GM18907 (cell line): ENCODE measurements around the gene MXD4.
A peak's percentile ranks its signal among the peaks of the same experiment; 100 is the strongest.

Experiments
- ATAC-seq: cut with Tn5 transposase; IDR thresholded peaks from one replicate; pipeline ENCODE4 v1.9.1; 2021; ENCODE audit warnings: mild to moderate bottlenecking, moderate library complexity; ENCODE audit not compliant: unreplicated experiment

The MXD4 gene

DNA sequence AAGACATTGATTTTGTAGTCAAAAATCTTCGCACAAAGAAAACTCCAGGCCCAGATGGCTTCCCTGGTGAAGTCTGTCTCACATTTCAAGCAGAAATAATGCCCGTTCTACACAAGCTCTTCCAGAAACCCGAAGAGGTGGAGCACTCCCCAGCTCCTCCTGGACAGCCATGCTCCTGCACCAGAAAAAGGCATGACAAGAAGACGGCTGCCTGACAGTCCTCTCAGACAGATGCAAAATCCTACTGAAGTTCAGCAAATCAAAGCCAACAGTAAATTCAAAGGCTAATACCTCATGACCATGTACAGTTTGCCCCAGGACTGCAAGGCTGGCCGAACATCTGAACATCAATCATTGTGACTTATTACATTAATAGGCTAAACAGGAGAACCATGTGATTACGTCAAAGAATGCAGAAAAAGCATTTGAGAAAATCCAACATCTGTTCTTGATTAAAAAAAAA lies 30.8 kb upstream of the MXD4 start:
- ATAC-seq = no peak

DNA sequence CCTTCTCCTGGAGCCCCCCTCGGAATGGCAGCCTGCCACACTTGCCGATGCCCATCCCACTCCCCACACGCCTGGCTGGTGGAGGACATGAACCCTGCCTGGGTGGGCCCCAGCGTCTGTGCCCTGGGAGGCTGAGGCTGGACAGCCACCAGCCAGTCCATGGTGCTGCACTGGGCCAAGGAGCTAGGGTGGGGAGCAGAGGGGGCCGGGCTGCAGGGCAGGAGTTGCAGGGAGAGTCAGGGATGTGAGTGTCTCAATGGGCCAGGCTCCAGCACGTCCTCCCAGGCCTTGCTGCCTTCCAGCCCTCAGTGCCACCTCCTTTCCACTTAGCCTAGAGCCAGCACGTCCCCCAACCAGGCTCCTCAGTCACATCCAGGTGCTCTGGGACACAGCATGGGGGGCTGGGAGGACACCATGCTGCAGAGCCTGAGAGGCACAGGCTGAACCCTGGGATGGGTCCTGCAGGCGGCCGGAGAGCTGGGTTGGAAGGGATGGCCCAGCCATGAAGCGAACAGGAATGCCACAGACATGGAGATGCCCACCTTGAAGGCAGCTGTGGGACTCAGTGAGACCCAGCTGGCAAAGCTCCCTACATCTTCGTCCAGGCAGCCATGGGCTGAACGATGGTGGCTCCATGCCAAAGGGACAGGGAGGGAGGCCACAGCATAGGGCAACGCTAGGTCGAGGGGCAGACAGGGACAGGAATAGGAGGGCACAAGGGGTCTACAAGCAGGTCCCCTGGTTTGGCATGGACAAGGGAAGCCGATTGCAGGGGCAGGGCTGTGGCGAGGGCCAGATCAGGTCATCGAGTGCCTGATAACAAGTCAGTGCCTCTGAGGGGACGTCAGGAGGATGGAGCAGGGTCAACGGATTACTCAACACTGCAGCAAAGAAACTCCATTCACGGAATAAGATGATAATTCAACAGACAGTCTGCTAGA lies 30.1 kb upstream of the MXD4 start:
- ATAC-seq = no peak

DNA sequence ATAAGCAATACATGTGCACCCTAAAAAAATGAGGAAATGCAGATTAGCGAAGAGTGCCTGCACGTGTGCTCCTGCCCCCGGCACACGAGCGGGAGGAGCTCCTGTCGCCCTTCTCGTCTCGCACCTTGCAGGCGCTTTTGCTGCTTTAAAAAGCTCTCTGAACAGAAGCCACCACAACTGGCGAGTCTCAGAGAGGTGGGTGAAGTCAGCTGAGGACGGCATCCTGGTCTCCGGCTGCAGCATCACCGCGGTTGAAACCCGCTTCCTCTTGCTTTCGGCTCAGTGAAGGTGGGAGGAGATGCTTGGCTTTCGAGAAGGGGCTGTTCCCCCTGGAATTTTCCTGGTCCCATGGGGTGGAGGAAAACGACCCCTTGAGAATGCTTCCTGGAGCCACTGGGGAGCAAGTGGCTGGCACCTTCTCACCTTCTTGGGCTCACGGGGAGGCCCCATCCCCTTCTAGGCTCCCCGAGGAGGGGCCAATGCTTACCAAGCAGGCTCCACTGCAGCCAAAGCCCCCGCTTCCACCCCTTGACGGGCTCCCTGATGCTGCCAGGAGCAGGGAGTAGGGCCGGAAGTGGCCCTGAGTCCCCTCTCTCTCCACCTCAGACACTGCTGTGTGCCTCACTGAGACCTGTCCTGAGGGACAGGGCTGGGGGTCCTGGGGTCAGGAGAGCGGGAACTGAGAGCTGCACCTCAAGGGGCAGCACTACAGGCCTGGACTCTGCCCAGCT lies 29.2 kb upstream of the MXD4 start:
- ATAC-seq = no peak

DNA sequence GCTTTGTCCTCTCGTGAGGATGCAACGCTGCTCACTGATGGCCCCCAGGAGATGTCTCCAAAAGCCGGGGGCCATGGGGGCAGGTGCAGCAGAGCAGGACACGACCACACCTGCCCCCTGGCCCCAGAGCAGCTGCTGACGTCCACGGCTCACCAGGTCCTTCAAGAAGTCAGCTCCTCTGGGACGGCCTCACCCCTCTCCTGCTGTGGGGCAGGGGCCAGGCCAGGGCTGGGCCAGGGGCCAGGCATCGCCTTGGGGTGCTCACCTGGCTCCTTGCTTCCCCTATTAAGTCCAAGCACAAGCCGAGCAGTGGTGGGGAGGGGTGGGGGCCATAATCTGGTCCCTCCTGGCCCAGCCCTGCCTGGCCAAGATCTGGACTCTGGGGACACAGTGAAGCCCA lies 28.6 kb upstream of the MXD4 start:
- no peak for ATAC-seq

DNA sequence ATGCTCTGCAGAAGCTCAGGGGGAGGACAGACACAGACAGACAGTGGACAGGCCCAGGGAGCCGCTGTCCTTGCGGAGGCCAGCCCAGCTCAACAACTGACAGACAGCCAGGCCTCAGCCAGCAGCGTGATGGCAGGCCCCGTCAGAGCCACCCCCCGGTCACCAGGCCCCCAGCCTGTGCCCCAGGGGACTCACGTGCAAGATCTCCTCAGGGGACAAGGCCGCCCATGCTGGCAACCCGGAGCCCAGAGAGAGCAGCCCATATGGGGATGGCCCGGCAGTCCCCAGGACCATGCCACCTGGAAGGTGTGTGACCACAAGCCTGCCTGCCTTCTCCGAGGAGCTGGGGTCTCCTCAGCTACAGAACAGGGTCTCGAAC lies 28.0 kb upstream of the MXD4 start:
- no peak for ATAC-seq

DNA sequence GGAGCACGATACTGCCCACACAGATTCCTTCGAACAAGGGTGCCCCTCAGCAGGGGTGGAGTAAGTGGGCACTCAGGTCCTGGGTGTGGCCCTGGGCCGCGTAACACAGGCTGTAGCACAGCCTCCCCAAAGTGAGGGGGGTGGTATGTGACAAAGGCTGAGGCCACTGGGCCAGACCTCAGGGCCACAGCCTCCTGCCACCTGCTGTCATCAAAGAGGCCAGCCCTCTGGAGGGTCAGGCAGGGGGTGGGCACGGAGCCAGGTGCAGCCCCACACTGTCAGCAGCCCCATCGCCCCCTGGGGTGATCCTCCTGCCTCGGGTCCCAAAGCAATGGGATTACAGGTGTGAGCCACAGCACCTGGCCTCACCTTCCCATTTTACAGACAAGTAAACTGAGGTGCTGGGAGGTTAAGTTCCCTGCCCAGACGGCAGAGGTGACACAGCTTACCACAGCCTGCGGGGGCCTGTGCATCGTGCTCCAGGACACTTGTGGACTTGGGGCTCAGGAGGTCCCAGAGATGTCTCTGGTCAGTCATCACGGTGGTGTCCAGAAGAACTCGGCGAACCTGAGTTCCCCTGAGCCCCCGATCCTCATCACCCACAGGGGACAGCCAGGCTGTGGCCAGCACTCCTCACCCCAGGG lies 27.5 kb upstream of the MXD4 start:
- ATAC-seq = no peak

DNA sequence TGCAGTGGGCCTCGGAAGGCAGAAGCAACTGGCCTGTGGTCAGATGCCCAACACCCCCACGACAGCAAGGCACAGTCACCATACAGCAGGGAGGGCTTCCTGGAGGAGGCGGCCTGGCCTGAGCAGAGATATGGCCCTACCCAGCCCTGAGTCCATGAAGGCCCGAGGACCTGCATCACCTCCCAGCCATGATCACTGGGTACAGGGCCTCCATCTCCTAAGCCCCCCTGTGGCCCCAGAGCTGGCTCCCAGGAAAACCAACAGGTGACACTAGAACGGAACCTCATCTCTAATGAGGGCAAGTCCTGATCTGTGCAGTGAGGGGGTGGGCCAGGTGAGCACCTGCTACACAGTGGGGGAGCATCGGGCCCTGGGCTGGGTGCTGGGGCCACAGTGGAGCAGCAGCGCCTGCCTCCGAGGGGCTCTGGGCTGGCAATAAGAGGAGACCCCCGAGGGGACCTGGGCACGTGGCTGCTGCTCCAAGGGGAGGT lies 26.2 kb upstream of the MXD4 start:
- no peak for ATAC-seq

DNA sequence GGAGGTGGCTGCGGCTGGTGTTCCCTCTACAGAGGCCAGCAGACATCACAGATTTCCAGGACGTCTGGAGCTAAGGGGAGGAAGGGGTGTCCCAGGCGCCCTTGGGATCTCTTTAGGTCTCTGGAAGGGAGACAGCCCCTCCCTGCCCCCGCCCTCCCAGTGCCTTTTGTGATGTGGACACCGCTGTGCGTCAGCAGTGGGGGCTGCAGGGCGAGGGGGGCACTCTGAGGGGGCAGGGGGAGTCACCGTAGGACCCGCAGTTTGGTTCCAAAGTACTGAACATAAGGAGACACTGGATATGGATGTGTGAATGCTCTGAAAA lies 25.6 kb upstream of the MXD4 start:
- no peak for ATAC-seq

DNA sequence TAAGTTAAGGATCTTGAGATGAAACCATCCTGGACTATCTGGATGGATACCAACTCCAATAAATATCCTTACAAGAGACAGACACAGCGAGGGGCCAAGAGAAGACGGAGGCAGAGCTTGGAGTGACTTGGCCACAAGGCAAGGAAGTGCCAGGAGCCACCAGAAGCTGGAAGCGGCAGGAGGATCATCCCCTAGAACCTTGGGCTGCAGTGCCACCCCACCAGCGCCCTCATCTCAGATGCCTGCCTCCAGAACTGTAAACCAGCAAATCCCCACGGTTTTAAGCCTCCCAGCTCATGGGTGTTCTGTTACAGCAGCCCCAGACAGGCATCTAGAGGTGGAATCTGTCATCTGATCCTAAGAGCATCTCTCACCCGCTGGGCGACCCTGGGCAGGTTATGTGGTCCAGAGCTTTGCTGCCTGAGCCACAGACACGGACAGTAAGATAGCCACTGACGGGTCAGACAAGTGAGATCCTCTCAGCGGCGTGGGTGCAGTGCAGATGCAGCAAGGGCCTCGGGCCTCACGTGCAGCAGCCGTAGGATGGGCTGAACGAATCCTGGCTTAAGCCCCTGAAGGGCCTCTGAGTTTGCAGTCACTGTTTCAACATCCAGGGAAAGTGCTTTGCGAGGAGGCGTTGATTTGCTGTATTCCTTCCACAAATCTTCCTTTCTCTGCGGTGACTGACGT lies 25.1 kb upstream of the MXD4 start:
- ATAC-seq = no peak

DNA sequence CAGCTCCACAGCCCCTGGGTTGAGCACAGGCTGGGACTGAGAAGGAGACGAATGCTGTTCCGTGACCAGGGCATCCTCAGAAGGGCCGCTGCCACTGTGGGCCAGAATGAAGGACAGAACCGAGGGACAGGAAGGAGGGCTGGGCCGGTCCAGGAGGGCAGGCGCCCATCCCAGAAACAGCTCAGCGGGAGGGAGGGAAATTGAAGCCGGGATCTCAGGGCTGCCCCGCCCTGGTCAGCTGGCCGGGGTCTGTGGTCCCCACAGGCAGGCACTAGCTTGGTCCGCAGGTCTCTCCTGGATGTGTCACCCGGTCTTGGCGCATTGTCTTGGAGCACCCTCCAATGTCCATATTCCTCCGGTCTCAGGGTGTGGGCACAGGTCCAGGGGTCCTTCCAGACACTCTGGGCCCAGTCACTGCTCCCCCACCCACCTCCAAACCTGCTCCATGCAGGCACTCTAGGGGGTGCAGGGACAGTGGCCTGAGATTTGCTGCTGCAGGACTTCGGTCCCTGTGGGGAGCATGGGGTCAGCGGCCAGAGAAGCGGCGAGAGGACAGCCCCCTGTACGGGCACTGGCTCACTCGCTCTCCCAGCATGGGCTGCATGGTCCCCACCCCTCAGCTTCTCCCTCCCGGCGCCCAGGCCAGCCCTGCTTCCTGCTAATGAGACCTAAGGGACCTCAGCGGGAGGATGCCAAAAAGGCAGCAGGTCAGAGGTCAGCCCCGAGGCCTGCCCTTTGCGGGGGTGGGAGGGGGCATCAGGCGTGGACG lies 23.9 kb upstream of the MXD4 start:
- ATAC-seq = no peak

DNA sequence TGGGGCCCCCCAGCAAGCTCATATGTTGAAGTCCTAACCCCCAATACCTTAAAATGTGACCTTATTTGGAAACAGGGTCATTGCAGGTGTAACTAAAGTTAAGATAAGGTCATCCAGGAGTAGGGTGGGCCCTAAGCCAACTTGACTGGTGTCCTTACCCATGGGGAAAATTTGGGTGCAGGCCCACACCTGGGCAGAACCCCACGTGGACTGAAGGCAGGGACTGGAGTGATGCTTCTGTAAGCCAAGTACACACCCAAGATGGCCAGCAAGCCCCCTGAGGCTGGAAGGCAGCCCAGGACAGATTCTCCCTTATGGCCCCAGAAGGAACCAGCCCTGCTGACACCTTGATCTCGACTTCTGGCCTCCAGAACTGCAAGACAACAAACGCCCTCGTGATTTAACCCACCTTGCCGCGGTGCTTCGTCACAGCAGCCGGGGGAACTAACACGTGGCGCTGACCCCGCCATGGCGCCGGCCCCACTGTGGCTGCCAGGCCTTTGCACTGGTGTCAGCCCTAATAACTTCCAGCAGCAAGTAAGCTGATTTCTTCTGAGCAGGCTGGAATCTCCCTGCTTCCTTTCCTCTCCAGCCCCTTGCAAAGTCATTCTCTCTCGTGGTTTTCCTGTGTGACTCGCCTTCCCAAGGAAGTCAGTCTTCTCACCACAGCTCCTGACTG lies 23.2 kb upstream of the MXD4 start:
- ATAC-seq = no peak

DNA sequence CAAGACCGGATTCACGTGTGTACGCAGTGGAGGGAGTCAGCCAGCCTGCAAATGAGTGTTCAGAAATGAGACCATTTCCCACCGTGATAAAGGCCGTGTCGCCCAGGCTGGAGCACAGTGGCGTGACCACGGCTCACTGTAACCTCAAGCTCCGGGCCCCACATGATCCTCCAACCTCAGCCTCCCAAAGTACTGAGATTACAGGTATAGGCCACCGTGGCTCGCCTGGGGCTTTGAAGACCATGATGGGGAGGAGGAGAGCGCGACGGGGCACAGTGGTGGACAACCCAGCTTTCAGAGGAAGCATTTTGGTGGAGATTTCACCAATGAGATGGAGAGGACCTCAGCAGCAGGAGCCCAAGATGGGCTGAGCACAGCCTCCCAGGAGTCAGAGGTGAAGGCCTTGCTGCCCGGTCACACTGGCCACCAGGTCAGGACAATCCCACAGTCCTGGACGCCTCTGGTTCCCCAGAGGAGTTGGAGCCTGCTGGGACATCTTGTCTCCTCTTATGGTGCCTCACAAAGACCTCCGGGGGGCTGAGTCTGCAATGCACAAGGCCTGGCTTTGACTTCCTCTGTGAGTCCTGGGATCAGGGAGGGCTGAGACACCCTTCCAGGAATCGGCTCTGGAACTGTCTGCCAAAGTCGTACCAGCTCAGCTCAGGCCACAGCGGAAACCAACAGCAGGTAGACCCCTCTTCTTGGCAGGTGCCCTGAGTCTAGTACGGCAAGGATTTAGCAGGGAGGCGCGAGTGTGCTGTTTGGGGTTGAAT lies 22.4 kb upstream of the MXD4 start:
- no peak for ATAC-seq

DNA sequence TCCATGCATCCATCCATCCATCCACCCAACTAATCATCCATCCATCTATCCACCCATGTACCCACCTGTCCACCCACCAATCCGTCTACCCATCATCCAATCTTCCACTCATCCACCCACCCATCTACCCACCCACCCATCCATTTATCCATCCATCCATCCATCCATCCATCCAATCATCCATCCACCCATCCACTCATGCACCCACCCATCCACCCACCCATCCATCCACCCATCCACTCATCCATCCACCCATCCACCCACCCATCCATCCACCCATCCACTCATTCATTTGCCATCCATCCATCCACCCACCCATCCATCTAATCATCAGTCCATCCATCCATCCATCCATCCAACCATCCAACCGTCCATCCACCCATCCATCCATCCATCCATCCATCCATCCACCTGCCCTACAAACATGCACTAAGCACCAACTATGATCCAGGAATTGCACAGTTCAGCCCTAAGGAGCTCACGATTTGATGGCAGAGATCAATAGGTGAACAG lies 21.3 kb upstream of the MXD4 start:
- no peak for ATAC-seq

DNA sequence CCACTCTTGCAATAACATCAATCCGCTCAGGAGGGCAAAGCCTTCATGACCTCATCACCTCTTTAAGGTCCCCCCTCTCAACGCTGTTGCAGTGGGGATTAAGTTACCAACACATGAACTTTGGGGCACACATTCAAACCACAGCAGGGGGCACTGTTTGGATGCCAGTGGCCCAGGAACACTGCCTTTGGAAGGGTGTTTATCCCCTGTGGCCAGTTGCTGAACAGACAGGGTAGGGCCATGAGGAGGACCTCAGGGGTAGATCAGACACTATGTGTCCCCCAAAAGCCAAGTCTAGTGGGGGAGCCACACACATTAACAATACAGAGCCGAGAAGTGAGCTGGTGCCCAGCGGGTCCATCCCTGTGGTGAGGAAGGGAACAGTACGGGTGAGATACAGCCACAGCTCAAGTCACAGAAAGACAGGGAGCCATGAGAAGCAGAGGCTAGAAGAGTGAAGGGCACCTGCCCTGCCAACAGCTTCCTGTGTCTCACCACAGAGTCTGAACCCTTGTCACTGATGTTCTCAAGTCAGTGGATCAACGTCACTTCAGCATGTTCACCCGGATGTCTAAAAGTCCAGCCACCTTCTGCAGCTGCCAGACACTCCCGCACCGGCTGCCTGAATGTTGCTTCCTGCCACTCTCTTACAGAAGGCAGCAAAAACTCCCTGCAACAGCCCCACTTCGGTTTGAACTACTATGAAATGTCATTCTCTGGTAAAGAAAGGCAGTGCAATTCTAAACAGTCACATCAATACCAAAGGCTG lies 19.9 kb upstream of the MXD4 start:
- ATAC-seq = peak; percentile 88

DNA sequence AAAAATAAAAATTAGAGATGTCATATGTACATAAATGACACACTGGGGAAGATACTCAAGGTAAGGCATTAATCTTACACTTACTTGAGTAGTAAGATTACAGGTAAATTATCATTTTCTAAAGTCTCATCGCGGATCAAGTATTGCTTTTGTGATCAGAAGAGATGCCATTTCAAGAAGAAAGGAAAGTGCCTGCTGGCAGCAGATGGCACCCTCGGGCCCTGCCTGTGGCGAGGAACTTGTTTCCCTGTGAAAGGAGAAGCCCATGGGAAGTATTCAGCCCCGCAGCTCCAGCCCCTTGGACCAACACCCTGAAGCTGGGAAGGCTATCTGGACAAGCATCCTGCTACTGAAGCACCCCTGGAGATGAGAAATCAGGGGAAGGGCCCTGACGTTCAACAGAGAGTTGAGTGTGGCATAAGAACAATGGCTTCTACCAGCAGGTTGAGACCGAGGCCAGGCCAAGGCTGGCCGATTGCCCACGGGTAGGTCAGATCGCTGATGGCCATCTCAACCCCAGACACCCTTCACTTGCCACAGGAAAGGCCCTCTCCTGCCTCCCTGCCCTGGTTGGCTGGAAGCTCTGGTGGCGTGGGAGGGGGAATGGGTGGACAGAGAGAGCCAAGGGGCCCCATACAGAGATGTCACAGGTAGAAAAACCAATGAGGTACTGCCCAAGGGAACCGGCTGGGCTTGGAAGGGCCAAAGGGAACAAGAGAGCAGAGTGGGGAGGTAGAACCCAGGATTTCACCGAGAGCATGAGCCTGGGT lies 18.8 kb upstream of the MXD4 start:
- ATAC-seq = no peak

DNA sequence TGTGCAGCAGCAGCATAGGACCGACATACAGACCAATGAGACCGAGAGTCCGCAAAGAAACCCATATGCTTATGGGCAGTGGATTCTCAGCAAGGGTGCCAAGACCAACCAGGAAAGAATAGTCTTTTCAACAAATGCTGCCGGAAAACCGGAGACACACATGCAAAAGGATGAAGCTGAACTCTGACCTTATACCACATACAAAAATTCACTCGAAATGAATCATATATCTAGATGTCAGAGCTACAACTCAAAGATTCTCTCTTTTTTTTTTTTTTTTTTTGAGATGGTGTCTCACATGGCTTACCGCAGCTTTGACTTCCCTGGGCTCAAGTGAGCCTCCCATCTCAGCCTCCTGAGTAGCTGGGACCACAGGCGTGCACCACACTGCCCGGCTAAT lies 16.0 kb upstream of the MXD4 start:
- no peak for ATAC-seq

DNA sequence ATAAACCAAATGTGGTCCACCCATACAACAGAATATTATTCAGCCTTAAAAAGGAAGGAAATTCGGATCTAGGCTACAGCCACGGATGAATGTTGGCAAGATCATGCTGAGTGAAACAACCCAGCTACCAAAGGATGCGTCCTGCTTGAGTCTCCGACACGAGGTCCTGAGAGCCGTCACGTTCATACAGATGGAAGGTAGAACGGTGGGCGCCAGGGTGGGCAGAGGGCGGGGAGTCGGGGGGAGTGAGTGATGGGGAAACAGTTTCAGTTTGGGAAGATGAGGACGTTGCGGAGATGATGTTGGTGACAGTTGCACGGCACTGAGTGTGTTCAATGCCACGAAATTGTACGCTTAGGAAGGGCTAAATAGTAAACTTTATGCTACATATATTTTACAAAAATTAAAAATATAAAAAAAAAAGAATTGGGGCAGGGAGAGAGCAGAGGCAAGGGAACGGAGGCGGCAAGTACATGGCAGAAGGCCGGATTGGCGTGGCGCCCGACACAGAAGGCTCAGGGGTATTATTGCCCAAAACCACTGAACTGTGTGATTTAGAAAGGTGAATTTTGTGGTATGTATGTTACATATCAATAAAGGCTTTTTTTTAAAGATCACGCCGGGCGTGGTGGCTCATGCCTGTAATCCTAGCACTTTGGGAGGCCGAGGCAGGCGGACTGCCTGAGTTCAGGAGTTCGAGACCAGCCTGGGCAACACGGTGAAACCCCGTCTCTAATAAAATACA lies 14.8 kb upstream of the MXD4 start:
- no peak for ATAC-seq
